Calu3 (cell line): ENCODE data around the gene OPTC. TPM values are rescaled to one million over a fixed set of nuclear protein-coding genes. Genes with fewer than 3 reads are reported as not detected.
A peak's percentile ranks its signal among the peaks of the same experiment; 100 is the strongest.

Source experiments
- BruUV-seq: library from RNA; stranded (reverse); fragments of 400-500 nt; replicated peaks from 2 replicates; lab custom pipeline; 2021; lab: Mats Ljungman, UMichigan
- CTCF ChIA-PET: fragments of 300-600 bp; sonication (Branson Sonifier 250); formaldehyde crosslinking; loops from one replicate; lab custom pipeline; 2022; ENCODE audit warnings: antibody characterized with exemption; lab: Charles Lee
- DNase-seq: peaks from one replicate; pipeline ENCODE4 v3.0.0; 2022
- H3K27ac Mint-ChIP-seq: one replicate; pipeline ENCODE4 v1.8.0; 2022; ENCODE audit warnings: mixed read lengths; ENCODE audit not compliant: unreplicated experiment
- H3K27me3 Mint-ChIP-seq: one replicate; pipeline ENCODE4 v1.8.0; 2022; ENCODE audit warnings: mixed read lengths; ENCODE audit not compliant: unreplicated experiment
- H3K36me3 Mint-ChIP-seq: one replicate; pipeline ENCODE4 v1.8.0; 2022; ENCODE audit warnings: mild to moderate bottlenecking, moderate library complexity, mixed read lengths; ENCODE audit not compliant: insufficient read depth, unreplicated experiment
- H3K4me1 Mint-ChIP-seq: one replicate; pipeline ENCODE4 v1.8.0; 2022; ENCODE audit warnings: mild to moderate bottlenecking, low read depth, mixed read lengths; ENCODE audit not compliant: unreplicated experiment
- H3K4me3 Mint-ChIP-seq: one replicate; pipeline ENCODE4 v1.8.0; 2022; ENCODE audit warnings: mild to moderate bottlenecking, low read depth, moderate library complexity, mixed read lengths; ENCODE audit not compliant: unreplicated experiment
- H3K9me3 Mint-ChIP-seq: one replicate; pipeline ENCODE4 v1.8.0; 2022; ENCODE audit warnings: low read depth, mixed read lengths; ENCODE audit not compliant: unreplicated experiment
- CTCF ChIP-seq: fragments of 200-600 bp; IDR thresholded peaks from one replicate; pipeline ENCODE4 v1.8.0; 2022; ENCODE audit warnings: antibody characterized with exemption; ENCODE audit not compliant: unreplicated experiment
- intact Hi-C: fragments of 100-400 bp; cut with micrococcal nuclease; formaldehyde crosslinking; loops from one replicate; pipeline ENCODE4 v1.10.0; 2022; ENCODE audit not compliant: unreplicated experiment
- total RNA-seq: library from RNA; stranded (reverse); gene quantifications from 2 replicates; pipeline ENCODE4 v1.2.3, GENCODE V29; 2022

Gene OPTC
- total RNA-seq, 1 experiment from 2014 or later = not detected

GRCh38 chr1:203503836-203504235, 9.9 kb downstream of the OPTC start:
- H3K4me3 Mint-ChIP-seq = no peak overlapping the region
- no TSS peak for BruUV-seq
- no peaks in the 10 kb centered on the region for H3K36me3 Mint-ChIP-seq
- no peak overlapping the region for H3K27ac Mint-ChIP-seq
- peaks cover 4% of the 10 kb centered on the region for H3K4me1 Mint-ChIP-seq
- intact Hi-C loops = loop anchor here (1.0 to 10.0 kb wide), 2 partner anchors 121 to 198 kb away; partner anchors contain the start of gene ATP2B4
- DNase-seq = no peak
- no peaks in the 10 kb centered on the region for H3K9me3 Mint-ChIP-seq
- CTCF ChIA-PET = interaction anchor here (0.5 to 1.8 kb wide), 14 partner anchors 14 to 236 kb away, joined by 3 to 32 read pairs (median 4); partner anchors contain the start of gene ATP2B4
- H3K27me3 Mint-ChIP-seq = peaks cover 42% of the 10 kb centered on the region
- no peak for TF ChIP-seq CTCF

- DNase-seq = peak; percentile 85
- H3K4me1 Mint-ChIP-seq = peaks cover 10% of the 10 kb centered on the region
- H3K27ac Mint-ChIP-seq = no peak overlapping the region
- peak; percentile 88 for TF ChIP-seq CTCF
- intact Hi-C loops = loop anchor here (1.0 to 10.0 kb wide), 2 partner anchors 120 to 198 kb away; partner anchors contain the start of gene ATP2B4
- H3K9me3 Mint-ChIP-seq = no peaks in the 10 kb centered on the region
- BruUV-seq = no TSS peak
- H3K36me3 Mint-ChIP-seq = no peaks in the 10 kb centered on the region
- no peak overlapping the region for H3K4me3 Mint-ChIP-seq
- peaks cover 42% of the 10 kb centered on the region for H3K27me3 Mint-ChIP-seq
- CTCF ChIA-PET = interaction anchor here (0.5 to 1.8 kb wide), 19 partner anchors 13 to 237 kb away, joined by 3 to 32 read pairs (median 3); partner anchors contain the start of gene ATP2B4
Measured at GRCh38 chr1:203504400-203505250, 10.7 kb downstream of the OPTC start.

GRCh38 chr1:203505526-203506204, 11.7 kb downstream of the OPTC start:
- H3K4me1 Mint-ChIP-seq = peaks cover 10% of the 10 kb centered on the region
- no peak for DNase-seq
- CTCF ChIA-PET = interaction anchor here (1.3 to 2.3 kb wide), 4 partner anchors 121 to 196 kb away, joined by 4 to 12 read pairs (median 6); partner anchors contain the start of gene ATP2B4
- intact Hi-C loops = loop anchor here (10.0 kb wide), 1 partner anchor 119 kb away; the partner anchor contains the start of gene ATP2B4
- no peak overlapping the region for H3K4me3 Mint-ChIP-seq
- no peak for TF ChIP-seq CTCF
- no TSS peak for BruUV-seq
- no peaks in the 10 kb centered on the region for H3K9me3 Mint-ChIP-seq
- no peaks in the 10 kb centered on the region for H3K36me3 Mint-ChIP-seq
- no peak overlapping the region for H3K27ac Mint-ChIP-seq
- H3K27me3 Mint-ChIP-seq = peaks cover 37% of the 10 kb centered on the region
